ENCODE measurements around the gene DNM2.
"Not testable (repeated sequence)": the region's sequence is repeated elsewhere in the genome, so short reads cannot be mapped to it uniquely, and the experiment has no call there.

DNM2 gene

DNA sequence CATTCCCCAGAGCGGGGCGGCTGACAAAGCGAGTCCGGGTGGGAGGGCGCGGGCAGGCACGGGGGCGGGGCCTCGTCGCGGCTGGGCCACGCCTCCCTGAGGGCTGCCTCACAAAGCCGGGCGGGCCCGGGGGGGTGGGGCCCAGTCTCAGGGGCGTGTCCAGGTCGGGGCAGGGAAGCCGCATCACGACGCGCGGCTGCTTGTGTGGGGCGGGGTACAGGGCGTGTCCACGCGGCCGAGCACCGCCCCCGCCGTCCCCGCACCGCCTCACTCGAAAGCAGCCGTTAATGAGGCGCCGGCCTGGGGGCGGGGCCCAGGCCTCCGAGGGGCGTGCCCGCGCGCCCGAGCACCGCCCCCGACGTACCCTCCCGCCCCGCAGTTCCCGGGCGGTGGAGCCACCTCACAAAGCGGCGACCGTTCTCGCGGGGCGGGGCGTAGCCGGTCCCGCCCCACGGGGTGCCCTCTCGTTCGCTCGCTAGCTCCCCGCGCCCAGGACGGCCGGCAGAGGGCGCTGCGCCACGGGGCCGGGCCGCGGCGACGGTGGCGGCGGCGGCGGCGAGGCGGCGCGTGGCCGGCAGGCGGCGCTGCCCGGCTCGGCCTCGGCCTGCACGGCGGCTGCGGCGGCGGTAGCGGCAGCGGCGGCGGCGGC is 153.2 kb downstream of the DNM2 start, which contains the start of gene CARM1:
TSS of gene CARM1 (plus strand) at position 599 of the 649 bp plus-strand sequence. CDS start 150 bp downstream, outside the sequence.
- peak; percentile 99 to 100 (median 99) for DNase-seq
- Histone ChIP-seq H3K27ac (ENCODE audit: insufficient read depth, low read length, poor library complexity, severe bottlenecking) (peak within 1 kb of the TSS; percentile 46), H3K4me3 (ENCODE audit: insufficient read depth, low read depth, low read length, poor library complexity, severe bottlenecking) (peak within 1 kb of the TSS; percentile 63), H3K4me1 (ENCODE audit: control insufficient read depth, insufficient read depth, low read length, poor library complexity, severe bottlenecking) (peaks cover 9% of the 10 kb centered on the region), H3K27me3 (replicated peaks; ENCODE audit: control insufficient read depth, insufficient read depth, low read length, poor library complexity, severe bottlenecking) (no peaks in the 10 kb centered on the region), H3K9me3 (ENCODE audit: control insufficient read depth, low read length) (no peaks in the 10 kb centered on the region), H3K36me3 (ENCODE audit: control insufficient read depth, insufficient read depth, low read length) (no peaks in the 10 kb centered on the region)

DNA sequence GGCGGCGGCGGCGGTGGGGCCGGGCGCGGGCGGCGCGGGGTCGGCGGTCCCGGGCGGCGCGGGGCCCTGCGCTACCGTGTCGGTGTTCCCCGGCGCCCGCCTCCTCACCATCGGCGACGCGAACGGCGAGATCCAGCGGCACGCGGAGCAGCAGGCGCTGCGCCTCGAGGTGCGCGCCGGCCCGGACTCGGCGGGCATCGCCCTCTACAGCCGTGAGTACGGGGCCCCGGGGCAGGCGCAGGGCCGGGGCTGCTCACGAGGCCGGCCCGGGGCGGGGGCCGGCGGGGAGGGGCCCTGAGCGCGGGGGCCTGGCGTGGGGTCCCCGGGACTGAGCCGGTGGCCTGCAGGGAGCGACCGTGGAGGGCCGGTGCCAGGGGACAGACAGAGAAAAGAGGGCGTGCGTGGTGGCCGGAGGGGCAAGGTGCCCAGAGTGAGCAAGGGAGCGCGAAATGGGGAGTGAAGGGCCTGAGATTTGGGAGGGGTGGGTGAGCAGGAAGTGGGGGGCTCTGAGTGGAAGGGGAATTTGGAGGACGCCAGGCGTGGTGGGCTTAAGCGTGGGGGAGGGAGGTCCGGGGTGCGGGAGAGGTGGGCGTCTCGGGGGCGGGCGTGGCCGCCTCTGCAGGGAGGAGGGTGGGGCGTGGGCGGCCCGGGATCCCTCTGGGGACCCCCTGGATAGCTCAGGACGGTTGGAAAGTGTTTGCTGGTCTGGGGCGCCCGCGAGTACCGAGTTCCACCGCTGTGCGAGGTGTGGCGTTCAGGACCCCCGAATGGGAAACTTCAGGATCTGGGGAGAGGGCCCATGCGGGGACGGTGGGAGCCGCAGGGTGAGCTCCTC is 154.0 kb downstream of the DNM2 start:
- DNase-seq, result peak in 1 of 3 donors; percentile 3
- peaks cover 9% of the 10 kb centered on the region for H3K4me1 ChIP-seq (ENCODE audit: control insufficient read depth, insufficient read depth, low read length, poor library complexity, severe bottlenecking)
- no peaks in the 10 kb centered on the region for H3K36me3 ChIP-seq (ENCODE audit: control insufficient read depth, insufficient read depth, low read length)
- H3K9me3 ChIP-seq (ENCODE audit: control insufficient read depth, low read length), result no peaks in the 10 kb centered on the region
- H3K27ac ChIP-seq (ENCODE audit: insufficient read depth, low read length, poor library complexity, severe bottlenecking), result peak overlapping the region; percentile 42
- peak overlapping the region; percentile 63 for H3K4me3 ChIP-seq (ENCODE audit: insufficient read depth, low read depth, low read length, poor library complexity, severe bottlenecking)
- H3K27me3 ChIP-seq (replicated peaks; ENCODE audit: control insufficient read depth, insufficient read depth, low read length, poor library complexity, severe bottlenecking), result no peaks in the 10 kb centered on the region

DNA sequence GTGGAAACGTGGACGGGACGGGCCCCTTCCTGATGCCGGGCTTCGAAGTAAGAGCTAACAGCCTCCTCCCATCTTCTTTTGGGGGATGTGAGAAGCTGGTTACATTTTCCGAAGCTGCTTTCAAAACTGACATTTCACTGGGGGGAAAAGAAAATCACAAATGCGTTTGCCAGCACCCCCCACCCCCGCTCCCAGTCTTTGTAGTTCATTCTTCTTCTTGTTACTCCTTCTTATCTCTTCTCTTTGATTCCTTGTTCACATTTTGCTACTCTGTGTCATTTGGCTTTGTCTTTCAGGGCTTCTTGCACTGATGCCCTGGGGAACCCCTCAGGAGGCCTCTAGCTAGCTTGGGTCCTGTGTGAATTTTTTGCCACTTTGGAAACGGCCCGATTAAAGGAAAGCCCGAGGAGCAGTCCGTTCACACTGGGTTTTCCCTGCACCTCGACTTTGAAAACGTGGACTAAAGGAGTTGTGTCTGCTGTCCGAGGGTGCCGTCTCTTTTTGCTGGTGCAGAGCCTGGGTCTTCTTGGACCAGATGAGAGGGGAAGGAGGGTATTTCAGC is 154.7 kb downstream of the DNM2 start:
- Histone ChIP-seq H3K4me1 (ENCODE audit: control insufficient read depth, insufficient read depth, low read length, poor library complexity, severe bottlenecking) (peaks cover 9% of the 10 kb centered on the region), H3K27me3 (replicated peaks; ENCODE audit: control insufficient read depth, insufficient read depth, low read length, poor library complexity, severe bottlenecking) (no peaks in the 10 kb centered on the region), H3K27ac (ENCODE audit: insufficient read depth, low read length, poor library complexity, severe bottlenecking) (no peak overlapping the region), H3K36me3 (ENCODE audit: control insufficient read depth, insufficient read depth, low read length) (no peaks in the 10 kb centered on the region), H3K4me3 (ENCODE audit: insufficient read depth, low read depth, low read length, poor library complexity, severe bottlenecking) (peak overlapping the region; percentile 63), H3K9me3 (ENCODE audit: control insufficient read depth, low read length) (no peaks in the 10 kb centered on the region)
- no peak for DNase-seq

DNA sequence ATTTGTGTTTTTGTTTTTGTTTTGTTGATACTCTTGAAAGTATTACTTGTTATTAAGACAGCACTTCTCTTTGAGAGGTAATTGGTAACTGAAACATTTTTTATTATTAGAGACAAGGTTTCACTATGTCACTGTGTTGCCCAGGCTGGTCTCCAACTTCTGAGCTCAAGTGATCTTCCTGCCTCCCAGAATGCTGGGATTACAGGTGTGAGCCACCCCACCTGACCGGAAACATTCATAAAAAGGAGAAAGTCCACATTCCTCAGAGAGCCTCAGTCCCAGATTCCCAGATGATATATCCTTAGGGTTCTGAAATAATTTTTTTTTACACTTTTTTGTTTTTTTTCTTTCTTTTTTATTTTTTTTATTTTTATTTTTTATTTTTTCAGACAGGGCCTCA is 156.1 kb downstream of the DNM2 start:
- Histone ChIP-seq H3K9me3 (ENCODE audit: control insufficient read depth, low read length) (no peaks in the 10 kb centered on the region), H3K4me3 (ENCODE audit: insufficient read depth, low read depth, low read length, poor library complexity, severe bottlenecking) (no peak overlapping the region), H3K36me3 (ENCODE audit: control insufficient read depth, insufficient read depth, low read length) (no peaks in the 10 kb centered on the region), H3K27ac (ENCODE audit: insufficient read depth, low read length, poor library complexity, severe bottlenecking) (no peak overlapping the region), H3K27me3 (replicated peaks; ENCODE audit: control insufficient read depth, insufficient read depth, low read length, poor library complexity, severe bottlenecking) (no peaks in the 10 kb centered on the region), H3K4me1 (ENCODE audit: control insufficient read depth, insufficient read depth, low read length, poor library complexity, severe bottlenecking) (peaks cover 12% of the 10 kb centered on the region)
- DNase-seq, result no peak

DNA sequence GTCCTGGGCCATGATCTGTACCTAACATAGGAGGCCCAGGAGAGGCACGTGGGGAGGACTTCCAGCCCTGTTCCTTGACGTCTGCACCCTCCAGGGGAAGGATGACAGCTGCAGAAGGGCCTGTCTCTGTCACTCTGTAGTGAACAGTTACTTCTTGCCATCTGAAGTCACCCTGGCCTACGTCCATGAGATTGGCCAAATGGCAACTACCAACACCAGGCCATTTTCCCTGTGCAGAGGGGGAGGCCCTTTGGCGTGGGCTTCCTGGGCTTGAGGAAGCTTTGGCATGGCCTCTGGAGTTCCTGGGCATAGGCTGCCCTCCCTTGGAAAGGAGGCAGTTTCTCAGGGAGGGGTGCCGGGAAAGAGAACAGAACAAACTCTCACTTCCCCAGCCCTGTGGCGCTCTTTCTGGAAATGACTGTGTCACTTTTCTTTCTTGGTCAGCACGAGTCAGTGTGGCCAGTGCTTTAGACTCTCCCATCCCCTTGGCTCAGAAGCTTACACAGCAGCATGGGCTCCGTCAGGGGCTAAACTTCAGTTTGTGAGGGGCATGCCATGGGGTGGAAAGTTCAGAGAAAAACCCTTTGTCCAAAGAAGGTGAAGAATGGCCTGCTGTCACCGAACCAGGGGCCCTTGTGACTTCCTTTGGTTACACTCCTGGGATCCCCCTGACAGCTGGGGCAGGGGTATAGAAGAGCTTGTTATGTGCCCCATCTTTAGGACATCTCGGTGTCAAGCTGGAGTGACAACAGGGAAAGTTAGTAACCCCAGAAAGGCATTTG is 158.8 kb downstream of the DNM2 start:
- Histone ChIP-seq H3K4me3 (ENCODE audit: insufficient read depth, low read depth, low read length, poor library complexity, severe bottlenecking) (no peak overlapping the region), H3K36me3 (ENCODE audit: control insufficient read depth, insufficient read depth, low read length) (no peaks in the 10 kb centered on the region), H3K27me3 (replicated peaks; ENCODE audit: control insufficient read depth, insufficient read depth, low read length, poor library complexity, severe bottlenecking) (no peaks in the 10 kb centered on the region), H3K4me1 (ENCODE audit: control insufficient read depth, insufficient read depth, low read length, poor library complexity, severe bottlenecking) (peaks cover 8% of the 10 kb centered on the region), H3K9me3 (ENCODE audit: control insufficient read depth, low read length) (no peaks in the 10 kb centered on the region), H3K27ac (ENCODE audit: insufficient read depth, low read length, poor library complexity, severe bottlenecking) (no peak overlapping the region)
- no peak for DNase-seq

DNA sequence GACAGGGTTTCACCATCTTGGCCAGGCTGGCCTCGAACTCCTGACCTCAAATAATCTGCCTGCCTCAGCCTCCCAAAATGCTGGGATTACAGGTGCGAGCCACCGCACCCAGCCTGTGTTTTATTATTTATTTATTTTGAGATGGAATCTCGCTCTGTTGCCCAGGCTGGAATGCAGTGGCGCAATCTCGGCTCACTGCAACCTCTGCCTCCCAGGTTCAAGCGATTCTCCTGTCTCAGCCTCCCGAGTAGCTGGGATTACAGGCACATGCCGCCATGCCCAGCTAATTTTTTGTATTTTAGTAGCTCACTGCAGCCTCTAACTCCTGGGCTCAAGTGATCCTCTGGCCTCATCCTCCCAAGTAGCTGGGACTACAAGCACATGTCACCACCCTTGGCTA is 159.7 kb downstream of the DNM2 start:
- not testable (repeated sequence) for H3K36me3 ChIP-seq (ENCODE audit: control insufficient read depth, insufficient read depth, low read length); H3K4me3 ChIP-seq (ENCODE audit: insufficient read depth, low read depth, low read length, poor library complexity, severe bottlenecking); H3K27me3 ChIP-seq (replicated peaks; ENCODE audit: control insufficient read depth, insufficient read depth, low read length, poor library complexity, severe bottlenecking); DNase-seq; H3K27ac ChIP-seq (ENCODE audit: insufficient read depth, low read length, poor library complexity, severe bottlenecking); H3K4me1 ChIP-seq (ENCODE audit: control insufficient read depth, insufficient read depth, low read length, poor library complexity, severe bottlenecking); H3K9me3 ChIP-seq (ENCODE audit: control insufficient read depth, low read length)

DNA sequence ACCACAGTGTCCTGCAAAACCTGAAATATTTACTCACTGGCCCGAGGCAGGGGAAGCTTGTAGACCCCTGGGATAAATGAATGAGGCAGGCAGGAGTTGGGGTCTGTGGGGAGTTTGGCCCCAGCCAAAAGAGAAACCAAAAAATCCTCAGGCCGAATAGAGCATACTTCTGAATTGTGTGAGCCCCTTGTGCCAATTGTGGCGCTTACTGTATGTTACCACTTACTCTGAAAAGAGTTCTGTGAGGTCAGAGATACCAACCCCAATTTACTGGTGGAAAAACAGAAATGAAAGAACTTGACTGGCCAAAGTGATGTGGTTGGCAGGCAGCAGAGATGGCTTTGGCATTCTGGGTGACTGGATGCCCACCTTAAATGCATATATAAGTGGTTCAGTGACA is 160.4 kb downstream of the DNM2 start:
- no peaks in the 10 kb centered on the region for H3K36me3 ChIP-seq (ENCODE audit: control insufficient read depth, insufficient read depth, low read length)
- no peaks in the 10 kb centered on the region for H3K27me3 ChIP-seq (replicated peaks; ENCODE audit: control insufficient read depth, insufficient read depth, low read length, poor library complexity, severe bottlenecking)
- H3K4me3 ChIP-seq (ENCODE audit: insufficient read depth, low read depth, low read length, poor library complexity, severe bottlenecking), result no peak overlapping the region
- H3K27ac ChIP-seq (ENCODE audit: insufficient read depth, low read length, poor library complexity, severe bottlenecking), result no peak overlapping the region
- no peaks in the 10 kb centered on the region for H3K9me3 ChIP-seq (ENCODE audit: control insufficient read depth, low read length)
- no peak for DNase-seq
- H3K4me1 ChIP-seq (ENCODE audit: control insufficient read depth, insufficient read depth, low read length, poor library complexity, severe bottlenecking), result peaks cover 3% of the 10 kb centered on the region
